GM18909 (cell line): ENCODE measurements around the gene GADD45A.
A peak's percentile ranks its signal among the peaks of the same experiment; 100 is the strongest.

Experiments used
- ATAC-seq: cut with Tn5 transposase; IDR thresholded peaks from one replicate; pipeline ENCODE4 v1.9.1; 2021; ENCODE audit warnings: mild to moderate bottlenecking; ENCODE audit not compliant: unreplicated experiment, poor library complexity

Gene GADD45A

DNA sequence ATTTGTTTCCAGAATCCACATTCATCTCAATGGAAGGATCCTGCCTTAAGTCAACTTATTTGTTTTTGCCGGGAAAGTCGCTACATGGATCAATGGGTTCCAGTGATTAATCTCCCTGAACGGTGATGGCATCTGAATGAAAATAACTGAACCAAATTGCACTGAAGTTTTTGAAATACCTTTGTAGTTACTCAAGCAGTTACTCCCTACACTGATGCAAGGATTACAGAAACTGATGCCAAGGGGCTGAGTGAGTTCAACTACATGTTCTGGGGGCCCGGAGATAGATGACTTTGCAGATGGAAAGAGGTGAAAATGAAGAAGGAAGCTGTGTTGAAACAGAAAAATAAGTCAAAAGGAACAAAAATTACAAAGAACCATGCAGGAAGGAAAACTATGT, 2.6 kb downstream of the GADD45A start:
- no peak for ATAC-seq

DNA sequence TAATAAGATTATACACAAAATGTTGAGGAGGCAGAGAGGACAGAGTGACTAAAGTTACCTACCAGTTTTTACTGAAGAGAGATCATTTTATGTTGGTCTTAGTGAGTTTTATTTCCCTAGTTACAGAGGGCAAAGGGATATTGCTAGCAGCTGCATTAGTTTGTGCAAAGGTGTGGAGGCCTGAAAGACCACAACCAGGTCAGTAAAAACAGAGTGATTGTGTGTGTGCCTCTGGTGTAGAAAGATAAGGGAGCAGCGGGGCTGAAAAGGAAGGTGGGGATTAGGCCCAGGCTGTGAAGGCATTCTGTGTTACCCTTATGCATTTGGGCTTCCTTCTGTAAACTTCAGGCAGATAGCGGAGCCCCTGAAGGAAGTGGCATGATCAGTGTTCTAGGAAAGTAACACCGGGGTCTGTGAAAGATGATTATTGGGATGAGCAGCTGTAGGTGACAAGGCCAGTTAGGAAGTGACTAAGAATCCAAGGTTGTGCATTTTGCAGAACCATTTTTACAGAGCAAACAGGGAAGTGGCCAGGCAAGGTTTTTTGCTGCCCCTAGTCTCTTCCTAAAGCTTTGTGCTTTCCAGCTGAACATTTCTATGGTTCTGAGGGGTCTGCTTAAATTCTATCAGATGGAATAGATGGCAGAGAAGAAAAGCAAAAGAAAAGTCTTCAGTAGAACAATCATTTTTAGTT, 3.7 kb downstream of the GADD45A start:
- no peak for ATAC-seq

DNA sequence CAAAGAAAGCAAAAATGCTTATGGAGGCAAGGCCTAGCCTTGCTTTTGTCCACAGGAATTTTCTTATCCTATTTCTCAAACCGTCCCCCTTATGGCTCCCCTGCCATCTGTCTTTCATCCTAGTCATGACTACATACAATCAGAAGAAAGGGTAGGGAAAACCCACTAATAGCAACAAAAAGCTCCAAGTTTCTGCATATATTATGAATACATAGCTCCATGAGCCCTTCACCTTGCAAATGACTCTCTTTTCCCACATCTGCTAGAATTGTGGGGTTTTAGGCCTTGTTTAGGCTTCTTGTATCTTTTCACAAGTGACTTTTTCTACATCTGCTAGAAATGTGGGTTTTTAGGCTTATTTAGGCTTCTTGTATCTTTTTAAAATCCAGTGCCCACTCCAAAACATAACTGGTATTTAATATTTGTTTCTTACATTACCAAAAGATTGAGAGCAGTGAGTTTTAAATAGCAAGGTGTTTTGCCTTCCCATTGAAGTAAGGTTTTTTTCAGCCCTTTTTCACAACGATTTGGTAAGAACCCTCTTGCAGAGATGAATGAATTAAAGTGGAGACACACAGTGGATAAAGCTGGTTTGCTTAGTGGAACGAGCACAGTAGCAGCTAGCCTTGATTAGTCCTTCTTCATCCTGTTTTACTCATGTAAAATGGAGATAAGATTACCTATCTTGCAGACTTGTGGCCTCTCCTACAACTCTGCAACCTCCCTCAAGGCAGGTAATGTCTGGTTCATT, 4.4 kb downstream of the GADD45A start:
- ATAC-seq, result no peak

DNA sequence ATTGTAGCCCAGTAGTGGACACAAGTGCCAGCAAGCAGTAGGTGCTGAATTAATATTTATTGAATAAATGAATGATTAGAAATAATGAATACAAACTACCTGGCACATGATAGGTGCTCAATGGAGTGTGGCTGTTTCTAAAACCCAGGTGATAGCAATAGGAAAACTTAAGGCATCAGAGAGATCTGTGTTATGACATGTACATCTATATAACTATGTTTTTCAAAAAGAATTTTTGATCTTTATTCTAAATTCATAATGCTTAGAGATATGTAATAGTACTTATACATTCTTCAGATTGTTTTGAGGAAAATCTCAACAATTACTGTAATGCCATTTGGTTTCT, 5.0 kb downstream of the GADD45A start:
- no peak for ATAC-seq

DNA sequence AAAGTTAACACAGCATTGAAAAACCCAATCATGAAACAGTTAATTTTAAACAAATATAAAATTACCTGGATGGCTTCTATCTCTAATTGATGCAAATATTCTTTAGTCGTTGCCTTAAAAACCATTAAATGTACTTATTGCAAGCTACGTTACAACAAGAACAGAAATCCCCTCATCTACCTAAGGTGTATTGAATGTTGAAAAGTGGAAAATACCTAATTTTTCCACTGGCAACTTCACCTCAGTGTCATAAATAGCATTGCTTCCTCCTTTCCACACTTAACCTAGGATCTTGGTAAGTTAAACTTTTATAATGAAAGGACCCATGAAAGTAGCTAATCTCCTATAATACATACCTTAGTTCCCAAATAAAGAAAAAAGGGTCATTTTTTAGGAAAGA, 5.4 kb downstream of the GADD45A start:
- ATAC-seq, result no peak

DNA sequence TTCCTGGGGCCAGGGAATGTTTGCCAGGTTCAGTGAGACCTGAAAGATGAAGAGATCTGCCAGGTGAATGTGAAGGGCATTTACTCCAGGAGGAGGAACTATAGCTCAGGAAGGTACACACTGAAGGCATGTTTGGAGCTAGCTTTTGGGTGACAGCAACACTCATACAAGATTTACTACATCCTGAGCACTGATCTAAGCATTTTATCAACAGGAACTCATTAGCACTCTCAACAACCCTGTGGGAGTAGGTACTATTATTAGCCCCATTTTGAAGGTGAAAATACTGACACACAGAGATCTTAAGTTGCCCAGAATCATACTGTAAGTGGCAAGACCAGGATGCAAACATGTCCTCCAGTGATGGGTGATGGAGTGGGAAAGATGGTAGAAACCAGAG, 6.7 kb downstream of the GADD45A start:
- ATAC-seq, result no peak

DNA sequence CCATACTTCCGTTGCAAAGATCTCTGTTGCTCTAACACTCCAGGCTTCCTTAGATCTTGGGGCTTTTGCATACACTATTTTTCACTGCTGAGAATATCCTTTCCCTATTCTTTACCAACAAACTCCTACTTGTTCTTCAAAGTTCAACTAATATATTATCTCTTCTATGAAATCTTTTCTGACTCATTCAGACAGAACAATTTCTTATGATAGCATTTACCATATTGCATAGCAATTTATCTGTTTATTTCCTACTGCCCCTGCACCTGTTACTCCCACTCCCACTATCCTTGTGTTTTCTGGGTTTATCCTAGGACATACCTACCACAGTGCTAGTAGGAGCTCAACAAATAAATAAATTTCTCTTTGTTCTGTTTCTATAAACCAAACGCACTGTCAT, 11.0 kb downstream of the GADD45A start:
- no peak for ATAC-seq

DNA sequence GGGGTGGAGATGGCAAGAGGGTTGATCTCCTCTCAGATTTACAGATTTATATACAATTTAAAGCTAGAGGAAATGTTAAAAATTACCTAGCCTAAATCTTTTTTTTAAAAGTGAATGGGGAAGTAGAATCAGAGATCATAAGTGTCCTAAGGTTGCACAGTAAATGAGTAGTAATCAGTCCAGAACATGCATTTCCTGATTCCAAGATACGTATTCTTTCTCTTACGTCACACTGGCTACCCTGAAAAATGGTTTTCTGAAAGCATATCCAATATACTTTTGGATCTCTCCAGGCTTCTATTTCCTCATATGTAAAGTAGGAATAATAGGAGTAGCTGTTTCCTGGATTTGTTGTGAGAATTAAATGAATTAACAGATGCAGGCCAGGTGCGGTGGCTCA, 11.7 kb downstream of the GADD45A start:
- no peak for ATAC-seq

DNA sequence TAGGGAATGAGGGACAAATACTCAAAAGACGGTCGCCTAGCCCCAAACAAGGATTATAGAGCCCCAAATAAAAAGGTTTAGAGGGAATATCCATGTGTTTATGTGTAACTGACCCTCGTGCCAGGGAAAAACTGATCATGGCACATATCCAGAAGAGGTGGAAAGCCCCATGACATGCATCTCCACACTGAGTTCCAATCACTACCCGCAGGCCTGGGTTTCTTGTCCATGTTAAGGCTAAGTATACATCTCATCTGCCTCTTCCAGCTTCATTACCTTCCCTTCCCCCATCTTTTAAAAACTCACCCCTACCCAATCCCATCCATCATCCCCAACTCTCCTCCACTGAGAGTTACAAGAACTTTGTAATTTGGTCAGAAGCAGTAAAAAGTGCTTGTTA, 15.2 kb downstream of the GADD45A start:
- ATAC-seq, result no peak

DNA sequence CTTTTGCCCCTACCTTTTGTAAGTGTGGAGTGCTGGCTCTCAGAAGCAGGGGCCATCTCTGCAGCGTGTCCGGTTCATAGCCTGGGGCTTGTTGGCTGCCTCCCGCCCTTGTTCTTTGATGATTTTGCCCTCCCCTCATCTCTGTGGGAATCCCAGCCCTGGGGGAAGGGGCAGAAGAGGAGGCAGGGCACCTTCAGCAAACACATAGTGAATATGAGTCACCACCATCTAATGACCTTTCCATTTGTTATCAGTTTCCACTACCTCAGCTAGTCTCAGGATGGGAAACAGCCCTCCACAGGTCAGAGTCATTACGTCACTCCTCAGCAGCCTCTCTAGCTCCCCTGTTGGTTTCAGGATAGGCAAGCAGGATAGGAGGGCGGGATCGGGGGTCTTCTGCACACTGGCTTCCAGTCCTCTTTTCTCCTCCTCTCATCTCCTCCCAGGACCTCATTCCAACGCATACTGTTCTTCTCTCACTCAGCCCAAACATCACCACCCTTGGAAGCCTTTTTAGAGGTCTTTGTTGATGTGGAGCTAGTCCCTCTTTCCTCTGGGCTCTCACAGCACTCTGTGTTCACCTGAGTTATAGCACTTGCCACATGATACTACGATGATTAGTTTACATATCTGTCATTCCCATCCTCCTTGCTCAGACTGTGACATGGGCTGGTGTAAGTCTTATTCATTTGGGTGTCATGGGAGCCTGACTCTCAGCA, 15.8 kb downstream of the GADD45A start:
- ATAC-seq, result no peak

DNA sequence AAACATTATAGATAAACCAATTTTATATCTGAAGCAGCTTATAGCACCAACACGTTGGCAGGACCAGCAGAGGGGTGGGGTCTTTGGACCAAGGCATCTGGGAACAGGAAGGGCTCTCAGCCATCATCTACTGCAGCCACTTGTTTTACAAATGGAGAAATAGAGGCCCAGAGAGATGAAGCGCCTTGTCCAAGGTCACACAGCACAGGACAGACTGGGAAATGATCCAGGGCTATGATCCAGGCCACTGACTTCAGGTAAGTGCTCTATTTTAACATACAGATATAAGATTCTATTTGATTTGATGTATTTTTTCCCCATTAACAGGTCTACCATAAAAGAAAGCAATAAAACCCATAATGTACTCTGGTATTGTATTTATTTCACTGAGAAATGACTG, 16.9 kb downstream of the GADD45A start:
- ATAC-seq, result no peak

DNA sequence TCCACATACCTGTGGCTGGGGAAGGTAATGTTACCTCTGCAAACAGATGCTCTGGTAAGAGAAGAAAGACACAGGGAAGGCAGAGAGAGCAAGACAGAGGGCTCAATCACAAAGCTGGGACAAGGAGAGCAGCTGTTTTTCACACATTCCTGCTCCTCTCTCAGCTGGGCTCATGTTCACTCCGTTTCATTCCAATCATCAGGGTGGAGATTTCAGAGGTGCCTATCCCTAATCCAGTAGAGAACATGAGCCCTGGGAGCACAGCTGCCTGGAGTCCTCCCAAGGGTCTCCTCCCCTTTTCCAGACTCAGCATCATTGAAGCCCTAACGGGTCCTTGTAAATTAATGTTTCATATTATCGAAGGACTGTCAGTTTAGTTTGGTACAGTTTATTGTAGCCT, 19.4 kb downstream of the GADD45A start:
- no peak for ATAC-seq

DNA sequence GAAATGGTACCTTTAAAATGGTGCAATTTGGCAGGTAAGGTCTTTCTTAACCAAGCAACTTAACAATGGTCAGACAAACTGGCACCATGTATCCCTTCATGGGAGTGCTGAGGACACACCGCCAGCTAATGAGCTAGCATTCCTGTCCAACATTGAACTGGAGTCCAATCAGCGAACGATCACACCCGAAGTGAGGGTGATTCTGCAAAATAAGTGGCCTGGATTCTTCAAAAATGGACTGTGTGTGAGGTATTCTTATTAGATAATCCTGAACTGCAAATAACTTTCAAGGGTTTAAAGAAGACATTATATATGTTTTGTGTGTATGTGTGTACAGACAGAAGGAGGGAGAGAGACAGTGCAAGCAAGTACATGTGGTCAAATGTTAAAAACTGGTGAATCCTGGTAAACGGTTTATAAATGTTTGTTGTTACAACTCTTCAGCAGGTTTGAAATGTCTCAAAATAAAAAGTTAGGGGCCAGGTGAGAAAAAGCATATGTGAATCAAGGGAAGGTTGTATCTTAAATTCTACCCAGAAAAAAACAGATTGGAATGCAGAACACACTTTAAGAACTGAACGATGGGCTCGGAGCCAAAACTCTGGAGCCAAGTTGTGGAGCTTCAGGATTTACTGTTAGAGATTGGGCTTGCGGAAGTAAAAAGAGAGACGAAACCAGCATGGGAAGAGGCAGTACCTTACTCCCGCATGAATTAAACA, 20.9 kb downstream of the GADD45A start:
- ATAC-seq, result no peak

DNA sequence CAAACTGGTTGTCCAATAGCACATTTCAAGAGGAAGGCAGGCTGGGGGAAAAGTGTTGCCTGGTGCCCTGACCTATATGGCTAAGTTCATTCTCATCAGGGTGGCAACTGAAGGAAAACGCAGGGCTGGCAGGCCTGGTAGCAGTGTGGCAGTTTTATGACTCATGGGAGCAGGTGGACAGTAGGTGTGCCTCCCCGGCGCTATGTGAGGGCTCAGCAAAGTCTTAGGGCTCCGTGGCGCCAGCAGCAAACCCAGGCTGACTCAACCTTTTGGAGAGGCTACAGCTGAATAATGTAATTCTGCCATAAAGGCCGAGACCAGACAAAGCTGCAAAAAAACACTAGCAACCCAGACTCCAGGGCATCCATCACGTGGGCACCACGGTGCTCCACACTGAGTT, 23.6 kb downstream of the GADD45A start:
- no peak for ATAC-seq

DNA sequence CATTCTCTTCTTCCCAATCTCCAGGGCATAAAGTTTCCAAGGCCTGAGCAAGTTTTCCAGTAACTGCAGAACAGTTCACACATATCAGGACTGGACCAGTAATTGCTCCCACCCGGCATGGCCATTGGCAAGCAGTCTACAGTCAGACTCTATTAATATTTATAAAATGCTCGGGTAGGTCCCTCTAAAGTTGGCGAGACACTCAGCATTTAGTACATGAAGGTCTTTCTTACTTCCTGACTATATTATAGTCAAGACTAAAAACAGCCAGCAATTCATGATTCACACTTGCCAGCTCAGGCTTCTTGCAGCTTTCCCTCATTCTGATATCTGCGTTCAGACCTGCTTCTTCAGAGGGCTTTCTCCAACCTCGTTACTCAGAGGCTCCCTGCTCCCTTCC, 25.4 kb downstream of the GADD45A start:
- no peak for ATAC-seq

DNA sequence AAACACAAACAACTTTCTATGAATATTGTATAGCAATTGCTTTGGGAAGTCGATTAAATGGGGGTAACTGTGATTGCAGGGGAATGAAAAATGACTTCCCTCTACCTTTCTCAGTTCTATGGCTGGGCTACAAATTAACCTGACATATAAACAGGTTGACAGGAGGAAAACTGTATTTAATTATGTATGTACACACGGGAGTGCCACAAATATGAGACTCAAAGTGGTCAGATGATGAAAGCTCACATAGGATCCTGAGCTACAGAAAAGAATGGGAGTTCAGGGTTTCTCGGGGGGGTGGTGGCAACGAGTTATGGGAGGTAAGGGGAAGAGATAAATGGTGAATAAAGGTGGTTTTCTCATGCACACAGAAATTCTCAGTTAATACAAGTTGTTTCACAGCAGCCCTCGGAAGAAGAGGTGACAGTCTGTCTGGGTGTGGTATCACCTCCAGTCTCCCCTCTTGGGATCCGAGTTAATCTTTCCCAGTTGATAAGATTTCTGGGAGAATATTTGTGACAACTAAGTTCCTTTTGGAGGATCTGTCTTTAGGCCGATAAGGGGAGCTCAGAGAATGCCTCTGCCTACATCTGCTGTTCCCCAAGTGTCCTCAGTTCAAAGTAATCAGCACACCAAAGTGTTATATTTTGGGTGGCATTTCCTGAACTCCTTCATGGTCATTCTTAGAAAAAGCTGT, 26.3 kb downstream of the GADD45A start:
- peak; percentile 29 for ATAC-seq

DNA sequence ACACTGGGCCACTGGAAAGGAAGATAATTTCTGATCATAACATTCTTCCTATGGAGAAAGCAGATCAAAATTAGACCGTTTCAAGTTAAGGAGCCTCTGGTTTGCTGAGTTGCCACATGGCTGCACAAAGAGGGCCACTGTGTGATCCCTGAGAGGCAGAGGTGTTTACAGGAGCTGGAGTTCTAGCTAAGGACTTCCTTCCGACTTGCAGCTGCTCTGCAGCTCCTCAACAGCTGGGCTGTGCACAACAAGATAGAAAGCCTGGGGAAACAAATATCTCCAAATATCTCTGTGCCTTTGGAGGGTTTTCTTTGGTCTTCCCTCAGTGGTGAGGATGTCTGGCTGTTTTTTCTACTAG, 26.8 kb downstream of the GADD45A start:
- ATAC-seq, result peak; percentile 63

DNA sequence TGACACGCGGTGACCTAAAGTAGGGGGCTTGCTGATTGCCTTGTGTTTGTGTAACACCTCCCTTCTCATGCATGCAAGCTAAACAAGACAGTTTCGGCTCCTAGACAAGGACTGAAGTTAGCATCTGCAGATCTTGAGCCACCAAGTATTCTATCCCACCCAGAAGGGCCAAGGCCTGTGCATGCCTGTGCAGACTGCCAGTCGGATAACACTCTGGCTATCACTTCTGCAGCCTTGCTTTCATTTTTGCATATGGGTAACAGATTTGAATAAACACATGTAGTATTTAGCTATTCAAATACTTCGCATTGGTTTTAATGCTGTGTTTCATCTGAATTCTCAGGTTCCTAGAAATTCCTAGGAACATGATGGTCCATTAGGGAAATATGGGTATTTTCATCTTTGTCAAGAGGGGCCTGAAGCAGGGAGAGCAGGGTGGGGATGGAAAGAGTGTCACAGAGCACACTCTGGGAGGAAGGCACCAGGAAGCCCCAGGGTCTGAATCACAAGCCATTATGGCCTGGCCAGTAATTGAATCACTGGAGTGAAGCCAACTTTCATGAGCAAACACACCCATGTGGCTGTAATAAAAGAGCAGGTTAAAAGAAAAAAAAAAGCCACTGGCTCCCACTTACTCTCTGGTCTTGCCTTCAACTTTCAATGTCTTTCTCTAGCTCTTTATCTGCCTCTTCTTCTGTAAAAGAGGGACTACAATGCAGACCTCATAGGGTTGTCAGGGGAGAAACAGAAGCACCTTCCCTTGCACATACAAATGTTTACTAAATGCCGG, 28.3 kb downstream of the GADD45A start:
- no peak for ATAC-seq

DNA sequence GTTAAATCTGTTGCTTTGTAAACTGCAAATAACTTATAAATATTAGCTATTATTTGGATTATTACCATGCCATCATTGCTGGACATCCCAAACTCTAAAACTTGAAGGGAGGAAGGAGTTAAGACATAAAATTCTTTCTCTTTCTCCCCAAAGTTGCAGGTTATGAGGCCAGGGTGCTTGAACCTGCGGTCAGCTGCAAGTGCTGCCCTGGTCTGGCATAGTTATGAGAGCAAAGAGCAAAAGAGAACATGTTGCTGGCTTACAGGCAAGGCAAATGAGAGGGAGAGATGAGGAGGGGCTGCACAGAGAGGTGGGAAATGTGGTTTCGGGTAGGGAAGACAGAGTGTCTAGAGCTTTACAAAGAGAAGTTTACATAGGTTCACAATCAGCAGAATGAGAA, 30.8 kb downstream of the GADD45A start:
- no peak for ATAC-seq

DNA sequence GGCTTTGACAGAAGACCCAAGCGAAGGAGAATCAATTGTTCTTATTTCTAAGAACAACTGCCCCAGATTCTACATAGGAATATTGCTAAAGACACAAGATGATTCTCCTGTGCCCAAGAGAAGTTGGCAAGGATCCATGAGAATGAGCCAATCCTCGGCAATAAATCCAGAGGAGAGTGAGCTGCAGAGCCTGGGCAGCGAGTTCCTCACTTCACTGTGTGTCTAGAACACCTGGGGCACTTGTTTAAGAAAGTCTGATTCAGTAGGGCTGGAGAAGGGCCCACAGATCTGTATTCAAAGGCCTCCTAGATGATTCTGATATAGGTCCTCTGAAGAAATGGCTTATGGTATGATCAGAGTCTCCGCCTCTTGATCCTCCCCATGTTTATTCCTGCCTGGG, 31.8 kb downstream of the GADD45A start:
- no peak for ATAC-seq
